GM19023 (cell line): ENCODE measurements around the gene S100A16.
"Not testable (repeated sequence)": the region's sequence is repeated elsewhere in the genome, so short reads cannot be mapped to it uniquely, and the experiment has no call there.

Experiments
- ATAC-seq: cut with Tn5 transposase; IDR thresholded peaks from one replicate; pipeline ENCODE4 v1.9.1; 2021; ENCODE audit warnings: mild to moderate bottlenecking, moderate library complexity; ENCODE audit not compliant: unreplicated experiment

S100A16 gene

DNA sequence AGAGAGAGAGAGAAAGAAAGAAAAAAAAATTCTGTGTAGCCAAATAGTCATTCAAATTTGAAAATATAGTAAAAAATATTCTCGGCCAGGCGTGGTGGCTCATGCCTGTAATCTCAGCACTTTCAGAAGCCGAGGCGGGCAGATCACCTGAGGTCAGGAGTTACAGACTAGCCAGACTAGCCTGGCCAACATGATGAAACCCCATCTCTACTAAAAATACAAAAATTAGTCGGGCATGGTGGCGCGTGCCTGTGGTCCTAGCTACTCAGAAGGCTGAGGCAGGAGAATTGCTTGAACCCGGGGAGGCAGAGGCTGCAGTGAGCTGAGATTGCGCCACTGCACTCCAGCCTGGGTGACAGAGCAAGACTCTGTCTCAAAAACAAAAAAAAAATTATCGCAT is 24.9 kb downstream of the S100A16 start:
- ATAC-seq = not testable (repeated sequence)

DNA sequence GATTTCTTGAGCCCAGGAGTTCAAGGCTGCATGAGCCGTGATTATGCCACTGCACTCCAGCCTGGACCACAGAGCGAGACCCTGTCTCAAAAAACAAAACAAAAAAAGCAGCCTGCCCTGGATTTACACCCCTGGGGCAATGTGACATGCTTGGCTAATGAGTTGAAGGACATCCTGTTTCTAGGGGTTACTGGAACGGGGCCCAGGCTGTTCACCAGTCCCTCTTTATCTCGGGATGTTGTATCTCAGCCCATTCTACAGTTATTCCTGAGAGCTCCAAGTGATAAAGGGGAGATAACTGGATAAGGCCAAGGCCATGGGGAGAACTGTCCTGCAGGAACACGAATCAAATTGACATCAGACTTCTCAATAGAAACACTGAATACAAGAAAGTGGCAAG is 25.6 kb downstream of the S100A16 start:
- no peak for ATAC-seq

DNA sequence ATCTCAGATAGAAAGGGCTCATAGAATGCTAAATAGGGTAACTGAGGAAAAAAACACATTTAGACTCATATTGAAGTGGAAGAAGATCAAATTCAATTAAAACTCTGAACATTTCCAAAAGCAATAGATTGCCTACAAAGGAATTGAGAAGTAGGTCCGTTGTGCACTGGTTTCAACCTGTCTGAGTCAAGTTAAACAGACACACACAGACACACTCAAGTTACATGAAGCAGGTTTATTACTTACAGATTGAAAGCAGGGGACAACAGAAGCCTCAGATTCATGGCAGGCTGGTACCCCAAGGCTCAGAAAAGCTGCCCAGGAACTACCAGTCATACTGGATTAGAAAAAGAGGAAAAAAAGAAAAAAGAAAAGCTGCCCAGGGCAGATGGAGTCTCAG is 26.6 kb downstream of the S100A16 start:
- ATAC-seq = no peak

DNA sequence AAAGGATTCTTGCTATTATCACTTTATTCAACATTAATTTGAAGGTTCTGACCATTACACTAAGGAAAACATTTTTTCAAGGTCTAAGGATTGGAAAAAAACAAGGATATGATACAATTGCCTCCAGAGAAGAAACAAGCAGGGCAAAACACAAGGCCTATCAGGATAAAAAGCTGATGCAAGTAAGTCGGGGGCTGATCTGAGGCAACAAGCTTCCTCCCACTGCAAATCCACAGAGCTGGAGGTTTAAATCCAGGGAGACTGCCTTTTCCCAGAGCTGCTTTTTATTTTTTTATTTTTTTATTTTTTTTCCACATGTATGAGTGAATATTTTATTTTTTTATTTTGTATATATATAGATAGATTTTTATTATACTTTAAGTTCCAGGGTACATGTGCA is 27.9 kb downstream of the S100A16 start:
- no peak for ATAC-seq

GRCh38 chr1:153583976-153584375 is 29.0 kb downstream of the S100A16 start:
- ATAC-seq = no peak

- not testable (repeated sequence) for ATAC-seq
Measured at GRCh38 chr1:153583514-153583913, 29.4 kb downstream of the S100A16 start.

GRCh38 chr1:153582836-153583235 is 30.1 kb downstream of the S100A16 start:
- ATAC-seq = not testable (repeated sequence)

- ATAC-seq = no peak
Measured at GRCh38 chr1:153578936-153579335, 34.0 kb downstream of the S100A16 start.

- no peak for ATAC-seq
Measured at GRCh38 chr1:153578490-153578889, 34.4 kb downstream of the S100A16 start.

DNA sequence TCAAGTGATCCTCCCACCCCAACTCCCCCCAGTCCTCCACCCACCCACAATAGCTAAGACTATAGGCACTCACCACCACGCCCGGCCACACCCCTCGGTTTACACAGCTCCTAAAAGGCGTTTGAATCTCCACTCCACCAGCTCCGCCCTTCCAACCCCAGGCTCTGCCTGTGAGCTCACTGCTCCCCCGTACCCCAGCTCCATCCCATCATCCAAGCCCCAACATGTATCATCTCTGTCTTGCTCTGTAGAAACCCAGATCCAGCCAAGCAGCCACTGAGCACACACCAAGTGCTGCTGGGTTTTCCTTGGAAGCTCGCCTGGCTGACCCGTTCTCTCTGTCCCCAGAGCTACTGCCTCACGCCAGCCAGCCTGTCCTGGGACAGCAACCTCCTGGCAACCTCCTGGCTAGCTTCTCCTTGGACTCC is 35.3 kb downstream of the S100A16 start:
- no peak for ATAC-seq

GRCh38 chr1:153577138-153577537 is 35.8 kb downstream of the S100A16 start:
- ATAC-seq = no peak

DNA sequence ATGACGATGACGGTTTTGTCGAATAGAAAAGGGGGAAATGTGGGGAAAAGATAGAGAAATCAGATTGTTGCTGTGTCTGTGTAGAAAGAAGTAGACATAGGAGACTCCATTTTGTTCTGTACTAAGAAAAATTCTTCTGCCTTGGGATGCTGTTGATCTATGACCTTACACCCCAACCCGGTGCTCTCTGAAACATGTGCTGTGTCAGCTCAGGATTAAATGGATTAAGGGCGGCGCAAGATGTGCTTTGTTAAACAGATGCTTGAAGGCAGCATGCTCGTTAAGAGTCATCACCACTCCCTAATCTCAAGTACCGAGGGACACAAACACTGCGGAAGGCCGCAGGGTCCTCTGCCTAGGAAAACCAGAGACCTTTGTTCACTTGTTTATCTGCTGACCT is 37.4 kb downstream of the S100A16 start:
- ATAC-seq = not testable (repeated sequence)

GRCh38 chr1:153575081-153575491 is 37.9 kb downstream of the S100A16 start:
- not testable (repeated sequence) for ATAC-seq

DNA sequence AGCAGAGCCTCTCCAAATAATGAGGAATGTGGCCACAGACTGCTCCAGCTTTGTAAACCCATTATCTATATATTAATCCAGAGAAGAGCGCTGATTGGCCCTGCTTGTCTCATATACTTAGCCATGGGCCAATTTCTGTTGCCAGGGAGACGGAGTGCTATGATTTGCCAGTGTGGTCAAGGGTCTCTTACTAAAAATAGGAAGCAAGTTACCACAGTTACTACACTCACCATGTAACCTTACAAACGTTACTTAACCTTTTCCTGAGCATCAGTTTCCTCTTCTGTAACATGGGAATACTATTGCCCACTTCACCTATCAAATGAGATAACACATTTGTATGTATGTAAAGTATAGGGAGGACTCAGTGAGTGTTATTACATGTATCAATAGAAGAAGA is 39.6 kb downstream of the S100A16 start:
- ATAC-seq = no peak

GRCh38 chr1:153572569-153573015 is 40.3 kb downstream of the S100A16 start:
- ATAC-seq = peak; percentile 54

- no peak for ATAC-seq
Measured at GRCh38 chr1:153571706-153572105, 41.2 kb downstream of the S100A16 start.

DNA sequence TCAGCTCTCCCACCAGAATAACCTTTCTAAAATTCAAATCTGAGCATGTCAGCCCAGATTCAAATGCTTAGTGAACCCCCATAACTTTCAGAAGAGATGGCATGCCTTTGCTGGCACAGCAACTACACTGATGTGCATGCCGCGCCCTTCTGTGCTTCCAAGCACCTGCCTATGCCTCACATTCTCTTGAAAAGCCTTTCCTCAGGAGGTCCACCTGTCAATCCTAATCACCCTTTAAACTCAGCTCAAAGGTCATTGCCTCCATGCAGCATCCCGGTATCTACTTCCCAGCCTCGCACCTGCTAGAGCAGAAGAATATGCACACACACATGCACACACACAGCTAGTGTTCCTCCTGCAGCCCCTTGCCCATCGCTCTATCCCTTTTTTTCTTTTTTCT is 42.1 kb downstream of the S100A16 start:
- no peak for ATAC-seq

GRCh38 chr1:153569465-153569864 is 43.5 kb downstream of the S100A16 start:
- ATAC-seq = no peak

GRCh38 chr1:153568367-153569099 is 44.4 kb downstream of the S100A16 start:
- no peak for ATAC-seq

DNA sequence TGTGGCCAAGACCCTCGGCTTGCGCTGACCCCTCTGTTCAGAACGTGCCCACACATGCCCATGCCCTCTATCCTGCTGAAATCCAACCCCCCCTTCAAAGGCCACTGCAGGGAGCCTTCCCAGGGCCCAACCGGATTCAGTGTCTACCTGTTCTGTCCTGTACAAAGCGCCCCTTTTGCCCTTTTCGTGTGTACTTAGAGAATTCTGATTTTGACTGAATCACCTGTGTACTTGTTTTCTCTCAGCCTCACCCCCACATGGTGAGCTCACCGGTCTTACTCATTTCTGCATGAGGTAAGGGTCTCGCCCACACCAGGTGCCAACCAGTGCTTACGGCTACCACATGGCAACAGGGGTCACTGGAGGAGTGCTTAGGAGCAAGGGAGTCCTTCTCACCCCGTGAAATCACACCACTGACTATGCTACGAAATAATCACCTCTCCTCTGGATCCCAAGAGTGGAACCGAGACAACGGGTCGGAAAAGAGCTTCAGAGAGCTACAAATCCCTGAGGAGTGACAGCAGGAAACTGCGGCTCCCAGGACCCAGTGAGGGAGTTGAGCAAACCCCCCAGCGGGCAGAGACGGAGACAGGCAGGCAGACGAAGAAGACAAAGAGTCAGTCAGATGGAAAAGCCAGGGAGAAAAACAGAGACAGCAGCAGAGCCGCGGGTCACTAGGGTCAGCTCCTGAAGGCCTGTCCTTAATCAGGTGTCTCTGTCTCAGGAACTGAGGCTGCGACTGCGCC is 45.1 kb downstream of the S100A16 start:
- no peak for ATAC-seq

DNA sequence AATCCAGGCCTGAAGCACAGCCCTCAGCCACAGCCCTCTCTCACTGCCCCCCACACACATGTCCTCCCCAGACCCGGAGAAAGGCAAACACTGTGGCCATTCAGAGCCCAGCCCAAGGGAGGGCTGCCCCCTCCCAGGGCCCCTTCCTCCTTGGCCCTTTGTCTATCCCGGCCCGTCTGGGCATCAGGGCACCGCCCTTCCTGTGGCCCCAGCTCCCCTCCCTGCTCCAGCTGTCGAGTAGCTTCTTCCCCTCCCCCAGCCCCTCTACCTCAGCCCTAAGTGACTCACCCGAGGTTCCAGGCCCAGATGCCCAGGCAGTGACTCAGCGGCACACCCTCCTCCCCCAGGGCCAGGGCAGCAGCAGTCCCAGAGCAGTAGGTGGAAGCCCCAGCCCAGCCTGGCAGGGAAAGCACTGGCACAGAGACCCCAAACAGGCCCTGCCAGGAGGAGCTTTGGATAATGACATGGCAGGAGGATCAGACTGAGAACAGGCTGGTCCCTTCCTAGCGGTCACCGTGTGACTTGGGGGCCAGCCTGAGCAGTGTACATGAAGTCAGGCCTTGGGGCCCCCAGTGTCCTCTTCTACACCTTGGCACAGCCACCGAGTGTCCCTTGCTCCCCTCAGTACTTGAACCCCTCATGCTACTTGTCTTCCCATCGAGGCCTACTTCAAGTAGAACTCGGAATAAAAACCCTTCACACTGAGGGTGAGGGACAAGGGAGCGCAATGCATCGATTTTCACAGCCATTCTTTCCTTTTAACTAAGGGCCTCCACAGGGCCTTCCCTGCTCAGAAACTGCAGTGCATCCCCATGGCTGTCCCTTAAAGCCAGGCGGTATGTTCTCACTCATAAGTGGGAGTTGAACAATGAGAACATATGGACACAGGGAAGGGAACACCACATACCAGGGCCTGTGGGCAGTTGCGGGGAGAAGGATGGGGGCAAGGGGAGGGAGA is 46.2 kb downstream of the S100A16 start:
- peak; percentile 46 for ATAC-seq
